Measurements from ENCODE around the gene APBA1. TPM values are rescaled to one million over a fixed set of nuclear protein-coding genes. Genes with fewer than 3 reads are reported as not detected.

APBA1 gene
- total RNA-seq, 1 donor from 2014 or later, result 6.2 TPM

GRCh38 chr9:69579760-69580581, 92.2 kb downstream of the APBA1 start:
- no peak for DNase-seq (ENCODE audit: low read depth in 2 of 2)

- DNase-seq (ENCODE audit: low read depth in 2 of 2), result no peak
Measured at GRCh38 chr9:69579032-69579758, 93.0 kb downstream of the APBA1 start.

- no peak for DNase-seq (ENCODE audit: low read depth in 2 of 2)
Measured at GRCh38 chr9:69578026-69578425, 94.1 kb downstream of the APBA1 start.

- DNase-seq (ENCODE audit: low read depth in 2 of 2), result peak in 1 of 2 donors; percentile 20
Measured at GRCh38 chr9:69577123-69577522, 95.0 kb downstream of the APBA1 start.

GRCh38 chr9:69574057-69574456, 98.1 kb downstream of the APBA1 start:
- peak; percentile 19 to 47 for DNase-seq (ENCODE audit: low read depth in 2 of 2)

GRCh38 chr9:69573651-69574050, 98.5 kb downstream of the APBA1 start:
- peak; percentile 79 to 89 for DNase-seq (ENCODE audit: low read depth in 2 of 2)

GRCh38 chr9:69572611-69573010, 99.6 kb downstream of the APBA1 start:
- DNase-seq (ENCODE audit: low read depth in 2 of 2), result no peak

GRCh38 chr9:69571032-69571431, 101.1 kb downstream of the APBA1 start:
- peak; percentile 31 to 38 for DNase-seq (ENCODE audit: low read depth in 2 of 2)

GRCh38 chr9:69569738-69570451, 102.3 kb downstream of the APBA1 start:
- DNase-seq (ENCODE audit: low read depth in 2 of 2), result peak in 1 of 2 donors; percentile 30

GRCh38 chr9:69564557-69564956, 107.6 kb downstream of the APBA1 start:
- DNase-seq (ENCODE audit: low read depth in 2 of 2), result no peak

- no peak for DNase-seq (ENCODE audit: low read depth in 2 of 2)
Measured at GRCh38 chr9:69559126-69559525, 113.0 kb downstream of the APBA1 start.

- DNase-seq (ENCODE audit: low read depth in 2 of 2), result no peak
Measured at GRCh38 chr9:69556707-69557106, 115.5 kb downstream of the APBA1 start.

- no peak for DNase-seq (ENCODE audit: low read depth in 2 of 2)
Measured at GRCh38 chr9:69555802-69556201, 116.4 kb downstream of the APBA1 start.

- peak in 1 of 2 donors; percentile 11 for DNase-seq (ENCODE audit: low read depth in 2 of 2)
Measured at GRCh38 chr9:69554945-69555344, 117.2 kb downstream of the APBA1 start.

- DNase-seq (ENCODE audit: low read depth in 2 of 2), result peak; percentile 67 to 77
Measured at GRCh38 chr9:69549310-69550202, 122.6 kb downstream of the APBA1 start.

- no peak for DNase-seq (ENCODE audit: low read depth in 2 of 2)
Measured at GRCh38 chr9:69548681-69549080, 123.5 kb downstream of the APBA1 start.

- DNase-seq (ENCODE audit: low read depth in 2 of 2), result peak; percentile 50 to 60
Measured at GRCh38 chr9:69546265-69546664, 125.9 kb downstream of the APBA1 start.

GRCh38 chr9:69542942-69543704, 129.0 kb downstream of the APBA1 start:
- DNase-seq (ENCODE audit: low read depth in 2 of 2), result peak in 1 of 2 donors; percentile 29

- DNase-seq (ENCODE audit: low read depth in 2 of 2), result no peak
Measured at GRCh38 chr9:69542058-69542457, 130.1 kb downstream of the APBA1 start.

- peak; percentile 13 to 18 for DNase-seq (ENCODE audit: low read depth in 2 of 2)
Measured at GRCh38 chr9:69535911-69536310, 136.3 kb downstream of the APBA1 start.
